Erythroblast (primary cell): ENCODE results near the gene TAS2R9.
"Not testable (repeated sequence)": the region's sequence is repeated elsewhere in the genome, so short reads cannot be mapped to it uniquely, and the experiment has no call there.

ENCODE experiments used
- DNase-seq, 2 experiments: peaks; one replicate each; lab custom pipeline; 2025; lab: John Stamatoyannopoulos, UW
- GATA1 ChIP-seq: IDR thresholded peaks from 2 replicates; pipeline ENCODE4 v1.6.1; 2011; ENCODE audit warnings: low read depth, mild to moderate bottlenecking, control low read depth, low read length, moderate library complexity
- POLR2A ChIP-seq: IDR thresholded peaks from 2 replicates; pipeline ENCODE4 v1.6.1; 2011; ENCODE audit warnings: mild to moderate bottlenecking, low read length

The TAS2R9 gene

DNA sequence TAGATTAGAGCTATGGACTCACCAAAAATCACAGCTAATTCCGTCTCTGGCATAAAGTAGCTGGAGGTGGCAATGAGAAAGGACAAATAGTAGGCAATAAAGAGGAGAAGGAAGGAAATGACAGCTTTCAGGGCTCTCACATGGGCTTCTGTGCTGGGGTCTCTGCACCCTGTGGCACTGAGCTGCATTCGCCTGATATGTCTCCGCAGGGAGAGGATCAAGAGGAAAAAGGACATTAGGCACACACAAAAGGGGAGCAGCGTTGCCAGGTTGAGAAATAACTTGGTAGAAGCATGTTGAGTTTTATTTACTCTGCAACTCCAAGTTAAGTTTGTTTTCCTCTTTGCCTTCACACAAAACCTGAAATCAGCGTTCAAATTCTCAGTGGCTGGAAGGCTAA is 8.2 kb downstream of the TAS2R9 start:
- TF ChIP-seq POLR2A (no peak), GATA1 (no peak)
- no peak for DNase-seq

- no peak for TF ChIP-seq POLR2A
- no peak for TF ChIP-seq GATA1
- no peak for DNase-seq
These were observed 15.7 kb downstream of the TAS2R9 start for GRCh38 chr12:10794222-10794621.

DNA sequence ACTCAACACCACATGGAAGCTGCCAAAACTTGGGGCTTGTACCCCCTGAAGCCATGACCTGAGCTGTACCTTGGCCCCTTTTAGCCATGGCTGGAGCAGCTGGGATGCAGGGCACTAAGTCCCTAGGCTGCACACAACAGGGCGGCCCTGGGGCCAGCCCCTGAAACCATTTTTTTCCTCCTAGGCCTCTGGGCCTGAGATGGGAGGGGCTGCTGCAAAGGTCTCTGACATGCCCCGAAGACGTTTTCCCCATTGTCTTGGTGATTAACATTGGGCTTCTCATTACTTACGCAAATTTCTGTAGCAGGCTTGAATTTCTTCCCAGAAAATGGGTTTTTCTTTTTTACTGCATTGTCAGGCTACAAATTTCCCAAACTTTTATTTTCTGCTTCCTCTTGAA is 18.2 kb downstream of the TAS2R9 start:
- not testable (repeated sequence) for DNase-seq

GRCh38 chr12:10783252-10783651 is 26.7 kb downstream of the TAS2R9 start:
- TF ChIP-seq GATA1: no peak
- TF ChIP-seq POLR2A: no peak

GRCh38 chr12:10779103-10779502 is 30.9 kb downstream of the TAS2R9 start:
- DNase-seq: no peak
- TF ChIP-seq GATA1: no peak
- no peak for TF ChIP-seq POLR2A

More at GRCh38 chr12:10783252-10783651, 26.7 kb downstream of the TAS2R9 start:
- no peak for DNase-seq

GRCh38 chr12:10771132-10771733 is 38.7 kb downstream of the TAS2R9 start:
- TF ChIP-seq GATA1: no peak
- TF ChIP-seq POLR2A: no peak
- peak; percentile 33 to 62 for DNase-seq

GRCh38 chr12:10759657-10760056 is 50.3 kb downstream of the TAS2R9 start:
- TF ChIP-seq GATA1 (no peak), POLR2A (no peak)
- no peak for DNase-seq
